SH-SY5Y (cell line): ENCODE measurements around the gene STK11.

Experiments
- GATA2 ChIP-seq: IDR thresholded peaks from 2 replicates; pipeline ENCODE4 v1.6.1; 2011; ENCODE audit warnings: mild to moderate bottlenecking, low read depth, low read length
- GATA3 ChIP-seq: IDR thresholded peaks from 2 replicates; pipeline ENCODE4 v1.6.1; 2011; ENCODE audit warnings: low read depth, mild to moderate bottlenecking, low read length, moderate library complexity

DNA sequence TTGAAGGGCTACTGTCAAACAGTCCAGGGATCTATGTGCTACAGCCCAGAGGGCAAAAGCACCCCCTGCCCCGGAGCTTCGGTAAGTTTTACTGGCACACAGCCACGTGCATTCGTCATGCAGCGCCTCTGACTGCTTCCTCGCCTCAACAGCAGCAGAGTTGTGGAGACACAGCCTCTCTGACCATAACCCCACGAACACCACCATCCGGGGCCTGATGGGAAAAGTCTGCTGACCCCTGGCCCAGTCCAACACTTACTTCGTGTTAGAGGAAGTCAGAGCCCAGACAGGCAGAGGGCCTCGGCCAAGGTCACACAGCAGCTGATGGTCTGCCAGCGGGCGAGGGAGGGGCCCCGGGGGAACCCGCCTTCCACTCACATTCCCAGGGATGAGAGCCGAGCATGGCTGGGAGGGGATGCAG is 27.1 kb downstream of the STK11 start:
- no peak for TF ChIP-seq GATA2
- TF ChIP-seq GATA3, result no peak
